Chondrocyte (in vitro differentiated cells): ENCODE results near the gene GRM4. TPM values are rescaled to one million over a fixed set of nuclear protein-coding genes. Genes with fewer than 3 reads are reported as not detected.

Experiments used
- DNase-seq: peaks from one replicate; pipeline ENCODE4 v3.0.0; 2021; ENCODE audit warnings: mixed read lengths, low spot score
- H3K27ac Mint-ChIP-seq: one replicate; pipeline ENCODE4 v1.8.0; 2021; ENCODE audit warnings: mild to moderate bottlenecking, moderate library complexity, mixed read lengths; ENCODE audit not compliant: unreplicated experiment
- H3K27me3 Mint-ChIP-seq: 2 replicates; pipeline ENCODE4 v1.8.0; 2021; ENCODE audit warnings: low read depth, mixed read lengths
- H3K36me3 Mint-ChIP-seq: 2 replicates; pipeline ENCODE4 v1.8.0; 2021; ENCODE audit warnings: low read depth, mixed read lengths
- H3K4me1 Mint-ChIP-seq: 2 replicates; pipeline ENCODE4 v1.8.0; 2021; ENCODE audit warnings: low read depth, mild to moderate bottlenecking, mixed read lengths
- H3K4me3 Mint-ChIP-seq: one replicate; pipeline ENCODE4 v1.8.0; 2021; ENCODE audit warnings: mild to moderate bottlenecking, moderate library complexity, mixed read lengths; ENCODE audit not compliant: unreplicated experiment
- H3K9me3 Mint-ChIP-seq: 2 replicates; pipeline ENCODE4 v1.8.0; 2021; ENCODE audit warnings: low read depth, mixed read lengths
- CTCF ChIP-seq: fragments of 200-600 bp; sonication (generic); IDR thresholded peaks from 2 replicates; pipeline ENCODE4 v1.5.0; 2021; ENCODE audit warnings: antibody characterized with exemption, mild to moderate bottlenecking, moderate library complexity
- total RNA-seq: library from RNA; stranded (reverse); gene quantifications from 3 replicates; pipeline ENCODE4 v1.2.1, GENCODE V29; 2021

GRM4 gene
- total RNA-seq, 1 donor from 2014 or later = 0.27 TPM

DNA sequence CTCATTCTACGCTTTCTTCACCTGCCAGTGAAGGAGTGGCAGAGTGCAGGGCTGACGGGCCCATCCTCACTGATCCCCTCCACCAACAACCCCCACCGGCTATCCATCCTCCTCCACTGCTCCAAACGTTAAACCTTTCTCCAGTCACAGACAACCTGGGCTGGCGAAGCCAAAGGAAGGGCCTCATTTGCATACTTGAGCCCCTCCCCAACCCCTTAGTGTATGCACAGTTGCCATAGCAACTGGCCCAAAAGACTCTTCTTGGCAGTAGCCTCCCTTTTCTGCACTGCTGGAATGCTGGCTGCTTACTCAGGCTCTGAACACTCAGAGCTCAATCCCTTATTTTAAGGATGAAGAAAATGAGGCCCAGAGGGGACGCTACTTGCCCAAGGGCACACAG, 130.3 kb downstream of the GRM4 start:
- DNase-seq = no peak
- H3K4me3 Mint-ChIP-seq = no peak overlapping the region
- H3K27ac Mint-ChIP-seq = no peak overlapping the region
- no peaks in the 10 kb centered on the region for H3K9me3 Mint-ChIP-seq
- peaks cover 2% of the 10 kb centered on the region for H3K27me3 Mint-ChIP-seq
- TF ChIP-seq CTCF = no peak
- H3K36me3 Mint-ChIP-seq = no peaks in the 10 kb centered on the region
- H3K4me1 Mint-ChIP-seq = no peaks in the 10 kb centered on the region

- H3K27ac Mint-ChIP-seq = no peak overlapping the region
- H3K4me3 Mint-ChIP-seq = no peak overlapping the region
- peaks cover 16% of the 10 kb centered on the region for H3K27me3 Mint-ChIP-seq
- no peaks in the 10 kb centered on the region for H3K36me3 Mint-ChIP-seq
- peaks cover 10% of the 10 kb centered on the region for H3K9me3 Mint-ChIP-seq
- TF ChIP-seq CTCF = no peak
- no peaks in the 10 kb centered on the region for H3K4me1 Mint-ChIP-seq
- peak; percentile 8 for DNase-seq
These were observed 134.6 kb downstream of the GRM4 start for GRCh38 chr6:34011264-34011663.

- Mint-ChIP-seq H3K36me3 (peaks cover 3% of the 10 kb centered on the region), H3K9me3 (peaks cover 15% of the 10 kb centered on the region), H3K27me3 (peaks cover 25% of the 10 kb centered on the region), H3K4me1 (no peaks in the 10 kb centered on the region), H3K4me3 (no peak overlapping the region), H3K27ac (no peak overlapping the region)
- no peak for TF ChIP-seq CTCF
- peak; percentile 34 for DNase-seq
These were observed 139.9 kb downstream of the GRM4 start for GRCh38 chr6:34005901-34006531.

- no peak for DNase-seq
- peaks cover 23% of the 10 kb centered on the region for H3K27me3 Mint-ChIP-seq
- peaks cover 15% of the 10 kb centered on the region for H3K9me3 Mint-ChIP-seq
These were observed 141.2 kb downstream of the GRM4 start for GRCh38 chr6:34004706-34005105.

DNA sequence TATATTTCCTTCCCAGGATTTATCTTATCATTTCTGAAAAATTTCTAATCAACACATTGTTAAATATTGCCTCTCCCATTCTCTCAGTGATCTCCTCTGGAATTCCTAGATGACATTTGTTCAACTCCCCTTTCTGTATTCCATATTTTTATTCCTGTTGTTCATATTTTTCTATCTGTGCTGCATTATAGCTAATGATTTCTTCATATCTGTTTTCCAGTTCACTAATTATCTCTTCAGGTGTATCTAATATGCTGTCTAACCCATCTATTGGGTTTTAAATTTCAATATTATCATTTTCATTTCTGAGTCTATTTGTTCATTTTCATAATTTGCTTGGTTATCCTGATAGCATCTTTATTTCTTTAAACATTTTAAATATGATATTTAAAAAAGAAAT, 141.9 kb downstream of the GRM4 start:
- Mint-ChIP-seq H3K4me3 (no peak overlapping the region), H3K36me3 (peaks cover 3% of the 10 kb centered on the region), H3K27me3 (peaks cover 21% of the 10 kb centered on the region), H3K9me3 (peaks cover 14% of the 10 kb centered on the region), H3K4me1 (no peaks in the 10 kb centered on the region), H3K27ac (no peak overlapping the region)
- DNase-seq = no peak
- TF ChIP-seq CTCF = no peak

More at GRCh38 chr6:34004706-34005105, 141.2 kb downstream of the GRM4 start:
- no peak for TF ChIP-seq CTCF
- Mint-ChIP-seq H3K27ac (no peak overlapping the region), H3K4me3 (no peak overlapping the region), H3K36me3 (peaks cover 3% of the 10 kb centered on the region), H3K4me1 (no peaks in the 10 kb centered on the region)
